Esophagus squamous epithelium (tissue), 4 donors: ENCODE data around the gene MBNL1.

Experiments
- POLR2A ChIP-seq, 4 donors: fragments of 450-650 bp; IDR thresholded peaks; one replicate each; pipeline ENCODE4 v1.6.1; 2017; ENCODE audit warnings: antibody characterized with exemption in 4 of 4, mild to moderate bottlenecking in 4 of 4, moderate library complexity in 3 of 4
- TF ChIP-seq, protein P1 (sequence below), 6 experiments: fragments of 450-650 bp in 4 of 6; fragments of 200-600 bp in 2 of 6; sonication (generic) in 2 of 6; IDR thresholded peaks; one replicate each; pipeline ENCODE4 v1.5.1; 2016 to 2019; ENCODE audit warnings: antibody characterized with exemption in 6 of 6, mild to moderate bottlenecking in 4 of 6, moderate library complexity in 4 of 6

DNA sequence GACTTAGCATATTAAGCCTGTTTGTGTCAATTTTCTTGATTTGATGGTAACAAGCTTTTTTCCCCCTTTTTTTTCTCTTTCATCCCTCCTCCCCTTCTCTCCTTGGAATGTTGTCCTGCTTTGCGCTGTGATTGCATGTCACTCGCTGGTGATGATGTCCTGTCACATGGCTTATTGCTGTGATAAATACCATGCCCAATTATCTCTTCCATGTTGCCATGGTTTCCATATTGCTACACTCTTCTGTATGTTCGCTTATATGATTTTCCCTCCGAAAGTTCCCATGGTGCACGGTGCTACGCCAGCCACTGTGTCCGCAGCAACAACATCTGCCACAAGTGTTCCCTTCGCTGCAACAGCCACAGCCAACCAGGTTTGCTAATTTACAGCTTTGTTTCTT is 187.3 kb downstream of the MBNL1 start:
- no peak for TF ChIP-seq POLR2A (IDR thresholded peaks at IDR 0.05)
- TF ChIP-seq, protein P1, sequence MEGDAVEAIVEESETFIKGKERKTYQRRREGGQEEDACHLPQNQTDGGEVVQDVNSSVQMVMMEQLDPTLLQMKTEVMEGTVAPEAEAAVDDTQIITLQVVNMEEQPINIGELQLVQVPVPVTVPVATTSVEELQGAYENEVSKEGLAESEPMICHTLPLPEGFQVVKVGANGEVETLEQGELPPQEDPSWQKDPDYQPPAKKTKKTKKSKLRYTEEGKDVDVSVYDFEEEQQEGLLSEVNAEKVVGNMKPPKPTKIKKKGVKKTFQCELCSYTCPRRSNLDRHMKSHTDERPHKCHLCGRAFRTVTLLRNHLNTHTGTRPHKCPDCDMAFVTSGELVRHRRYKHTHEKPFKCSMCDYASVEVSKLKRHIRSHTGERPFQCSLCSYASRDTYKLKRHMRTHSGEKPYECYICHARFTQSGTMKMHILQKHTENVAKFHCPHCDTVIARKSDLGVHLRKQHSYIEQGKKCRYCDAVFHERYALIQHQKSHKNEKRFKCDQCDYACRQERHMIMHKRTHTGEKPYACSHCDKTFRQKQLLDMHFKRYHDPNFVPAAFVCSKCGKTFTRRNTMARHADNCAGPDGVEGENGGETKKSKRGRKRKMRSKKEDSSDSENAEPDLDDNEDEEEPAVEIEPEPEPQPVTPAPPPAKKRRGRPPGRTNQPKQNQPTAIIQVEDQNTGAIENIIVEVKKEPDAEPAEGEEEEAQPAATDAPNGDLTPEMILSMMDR (IDR thresholded peaks at IDR 0.05): no peak
